Ascending aorta (tissue), 2 donors: ENCODE results near the gene HELZ. TPM values are rescaled to one million over a fixed set of nuclear protein-coding genes. Genes with fewer than 3 reads are reported as not detected.

Experiments
- DNase-seq, 2 donors: peaks; one replicate each; pipeline ENCODE4 v3.0.0-alpha.2; 2019; ENCODE audit warnings: low spot score in 2 of 2
- H3K27ac ChIP-seq, 2 donors: fragments of 200-600 bp; sonication (generic); one replicate each; pipeline ENCODE4 v1.5.1; 2016 to 2017; ENCODE audit warnings: mild to moderate bottlenecking in 1 of 2
- H3K27me3 ChIP-seq: fragments of 200-600 bp; sonication (generic); one replicate; pipeline ENCODE4 v1.5.1; 2017
- H3K36me3 ChIP-seq, 2 donors: fragments of 200-600 bp; sonication (generic); one replicate each; pipeline ENCODE4 v1.5.1; 2016
- H3K4me1 ChIP-seq, 2 donors: fragments of 200-600 bp; sonication (generic); one replicate each; pipeline ENCODE4 v1.5.1; 2016 to 2017; ENCODE audit warnings: mild to moderate bottlenecking in 1 of 2
- H3K4me3 ChIP-seq, 2 donors: fragments of 200-600 bp; sonication (generic); one replicate each; pipeline ENCODE4 v1.5.1; 2016 to 2017; ENCODE audit warnings: mild to moderate bottlenecking in 1 of 2
- H3K9me3 ChIP-seq, 2 donors: fragments of 200-600 bp; sonication (generic); one replicate each; pipeline ENCODE4 v1.5.1; 2016
- intact Hi-C: fragments of 100-400 bp; cut with DNase I; formaldehyde crosslinking; loops from one replicate; pipeline ENCODE4 v1.15.1; 2023
- total RNA-seq: library from RNA; depleted of rRNA; stranded (reverse); fragments of >200 nt; gene quantifications from one replicate; pipeline ENCODE4 v1.1.0, GENCODE V29; 2016
- TF ChIP-seq, protein P1 (sequence below), 3 experiments: fragments of 200-600 bp in 2 of 3; fragments of 450-650 bp in 1 of 3; sonication (generic) in 2 of 3; IDR thresholded peaks; one replicate each; pipeline ENCODE4 v1.5.1; 2016 to 2019; ENCODE audit warnings: antibody characterized with exemption in 3 of 3, mild to moderate bottlenecking in 1 of 3, moderate library complexity in 1 of 3

The HELZ gene
- total RNA-seq, 1 donor from 2014 or later, result 36.1 TPM

DNA sequence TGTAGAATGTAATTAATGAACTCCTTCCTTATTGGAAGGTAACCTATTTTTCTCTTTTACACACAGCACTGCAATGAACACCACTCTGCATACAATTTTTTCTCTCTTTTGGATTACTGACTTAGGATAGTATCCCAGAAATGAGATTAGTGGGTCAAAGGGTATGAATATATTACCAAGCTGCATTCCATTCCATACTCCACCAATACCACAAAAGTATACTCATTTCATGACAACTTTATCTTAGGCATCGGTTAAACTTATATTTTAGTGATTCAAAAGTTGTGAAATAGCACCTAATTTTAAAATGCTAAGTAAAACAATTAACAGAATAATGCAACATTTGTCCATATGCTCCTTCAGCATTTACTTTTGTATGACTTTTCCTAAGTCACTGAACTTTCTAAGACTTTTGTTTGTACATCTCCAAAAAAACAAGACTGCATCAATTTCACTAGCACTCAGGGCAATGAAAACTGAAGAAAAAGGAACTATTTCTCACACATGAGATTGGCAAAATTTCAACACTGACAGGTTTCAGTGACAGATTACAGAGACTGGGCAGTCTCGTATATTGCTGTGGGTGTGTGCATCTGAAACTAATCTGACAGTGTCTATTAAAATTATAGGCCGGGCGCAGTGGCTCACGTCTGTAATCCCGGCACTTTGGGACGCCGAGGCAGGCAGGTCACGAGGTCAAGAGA, 32.1 kb downstream of the HELZ start:
- H3K4me1 ChIP-seq, result peaks cover 0 to 2% of the 10 kb centered on the region in 2 donors
- H3K27me3 ChIP-seq, result no peaks in the 10 kb centered on the region
- no peaks in the 10 kb centered on the region for H3K9me3 ChIP-seq
- TF ChIP-seq, protein P1, sequence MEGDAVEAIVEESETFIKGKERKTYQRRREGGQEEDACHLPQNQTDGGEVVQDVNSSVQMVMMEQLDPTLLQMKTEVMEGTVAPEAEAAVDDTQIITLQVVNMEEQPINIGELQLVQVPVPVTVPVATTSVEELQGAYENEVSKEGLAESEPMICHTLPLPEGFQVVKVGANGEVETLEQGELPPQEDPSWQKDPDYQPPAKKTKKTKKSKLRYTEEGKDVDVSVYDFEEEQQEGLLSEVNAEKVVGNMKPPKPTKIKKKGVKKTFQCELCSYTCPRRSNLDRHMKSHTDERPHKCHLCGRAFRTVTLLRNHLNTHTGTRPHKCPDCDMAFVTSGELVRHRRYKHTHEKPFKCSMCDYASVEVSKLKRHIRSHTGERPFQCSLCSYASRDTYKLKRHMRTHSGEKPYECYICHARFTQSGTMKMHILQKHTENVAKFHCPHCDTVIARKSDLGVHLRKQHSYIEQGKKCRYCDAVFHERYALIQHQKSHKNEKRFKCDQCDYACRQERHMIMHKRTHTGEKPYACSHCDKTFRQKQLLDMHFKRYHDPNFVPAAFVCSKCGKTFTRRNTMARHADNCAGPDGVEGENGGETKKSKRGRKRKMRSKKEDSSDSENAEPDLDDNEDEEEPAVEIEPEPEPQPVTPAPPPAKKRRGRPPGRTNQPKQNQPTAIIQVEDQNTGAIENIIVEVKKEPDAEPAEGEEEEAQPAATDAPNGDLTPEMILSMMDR (IDR thresholded peaks at IDR 0.05), result no peak
- H3K36me3 ChIP-seq, result peaks cover 17 to 22% of the 10 kb centered on the region in 2 donors
- H3K4me3 ChIP-seq, result no peak overlapping the region
- intact Hi-C loops, result no loop called here
- H3K27ac ChIP-seq, result no peak overlapping the region
- no peak for DNase-seq

GRCh38 chr17:67212231-67212630, 32.8 kb downstream of the HELZ start:
- Histone ChIP-seq H3K9me3 (no peaks in the 10 kb centered on the region), H3K36me3 (peaks cover 11 to 16% of the 10 kb centered on the region in 2 donors), H3K4me3 (no peak overlapping the region), H3K4me1 (peaks cover 0 to 2% of the 10 kb centered on the region in 2 donors), H3K27me3 (no peaks in the 10 kb centered on the region), H3K27ac (no peak overlapping the region)
- intact Hi-C loops, result no loop called here
- DNase-seq, result no peak
- TF ChIP-seq, protein P1 (IDR thresholded peaks at IDR 0.05), result no peak

- Histone ChIP-seq H3K9me3 (no peaks in the 10 kb centered on the region), H3K4me1 (peaks cover 0 to 2% of the 10 kb centered on the region in 2 donors), H3K27ac (no peak overlapping the region), H3K36me3 (peaks cover 11 to 13% of the 10 kb centered on the region in 2 donors), H3K27me3 (no peaks in the 10 kb centered on the region), H3K4me3 (no peak overlapping the region)
- intact Hi-C loops, result no loop called here
- TF ChIP-seq, protein P1 (IDR thresholded peaks at IDR 0.05), result no peak
- DNase-seq, result no peak
Measured at GRCh38 chr17:67211742-67212141, 33.3 kb downstream of the HELZ start.

DNA sequence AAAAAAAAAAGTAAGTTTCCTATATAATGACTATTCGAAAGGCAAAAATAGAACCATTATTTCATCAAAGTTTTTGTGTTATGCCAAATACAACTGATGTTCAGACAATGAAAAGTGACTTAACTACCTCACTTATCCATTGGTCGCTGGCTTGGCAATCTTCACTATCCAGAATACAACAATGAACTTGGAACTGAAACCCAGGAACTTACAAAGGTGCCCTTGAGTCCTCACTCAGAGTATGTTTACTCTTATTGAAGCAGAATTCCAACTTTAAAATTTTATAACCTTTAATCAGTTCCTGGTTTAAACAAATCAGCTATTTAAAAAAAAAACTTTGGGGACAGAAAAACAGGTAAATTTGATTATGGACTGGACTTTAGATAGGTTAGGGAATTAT, 34.1 kb downstream of the HELZ start:
- H3K4me1 ChIP-seq, result peaks cover 0 to 2% of the 10 kb centered on the region in 2 donors
- no peak for DNase-seq
- no peaks in the 10 kb centered on the region for H3K9me3 ChIP-seq
- TF ChIP-seq, protein P1 (IDR thresholded peaks at IDR 0.05), result no peak
- intact Hi-C loops, result no loop called here
- peaks cover 7% of the 10 kb centered on the region in 2 donors for H3K36me3 ChIP-seq
- no peak overlapping the region for H3K27ac ChIP-seq
- H3K4me3 ChIP-seq, result no peak overlapping the region
- H3K27me3 ChIP-seq, result no peaks in the 10 kb centered on the region

- Histone ChIP-seq H3K4me3 (no peak overlapping the region), H3K4me1 (peaks cover 0 to 2% of the 10 kb centered on the region in 2 donors), H3K36me3 (peaks cover 0 to 2% of the 10 kb centered on the region in 2 donors), H3K27me3 (no peaks in the 10 kb centered on the region), H3K9me3 (no peaks in the 10 kb centered on the region), H3K27ac (no peak overlapping the region)
- intact Hi-C loops, result no loop called here
- DNase-seq, result no peak
- TF ChIP-seq, protein P1 (IDR thresholded peaks at IDR 0.05), result no peak
Measured at GRCh38 chr17:67208232-67208631, 36.8 kb downstream of the HELZ start.
